HepG2 (cell line): ENCODE measurements around the gene KHK. TPM values are rescaled to one million over a fixed set of nuclear protein-coding genes. Genes with fewer than 3 reads are reported as not detected.

Experiments used
- AGO2 ChIP-seq: fragments of 200-400 bp; formaldehyde crosslinking; optimal IDR thresholded peaks from 2 replicates; pipeline ENCODE3; 2017; ENCODE audit warnings: mild to moderate bottlenecking, low read depth, low read length, moderate library complexity
- ATF5 ChIP-seq: sonication (generic); formaldehyde crosslinking; IDR thresholded peaks from 2 replicates; pipeline ENCODE4 v1.4.0; 2020; ENCODE audit warnings: mild to moderate bottlenecking, low read depth, missing genetic modification reagents
- DMAP1 ChIP-seq: IDR thresholded peaks from 2 replicates; pipeline ENCODE4 v1.6.1; 2016
- ELF1 ChIP-seq: sonication (generic); formaldehyde crosslinking; IDR thresholded peaks from 2 replicates; pipeline ENCODE4 v1.4.0; 2020; ENCODE audit warnings: missing genetic modification reagents
- GABPA ChIP-seq, 2 experiments: IDR thresholded peaks; 2 replicates each; pipeline ENCODE4 v1.6.1; 2011 to 2016; ENCODE audit warnings: low read depth in 2 of 2, low read length in 1 of 2, missing biosample characterization in 1 of 2, missing genetic modification characterization in 1 of 2
- HOXA9 ChIP-seq: sonication (generic); formaldehyde crosslinking; IDR thresholded peaks from 2 replicates; pipeline ENCODE4 v1.8.1; 2022; ENCODE audit warnings: missing genetic modification reagents, mild to moderate bottlenecking, moderate library complexity, borderline replicate concordance
- KAT2B ChIP-seq: fragments of 150-350 bp; IDR thresholded peaks from 2 replicates; pipeline ENCODE4 v1.6.1; 2014; ENCODE audit warnings: low read depth, low read length, borderline replicate concordance
- LCORL ChIP-seq, 2 experiments: fragments of 450-650 bp in 1 of 2; sonication (generic) in 1 of 2; formaldehyde crosslinking in 1 of 2; IDR thresholded peaks; 2 replicates each; pipeline versions ENCODE4 v1.5.0 to v1.6.1; 2017 to 2020; ENCODE audit warnings: antibody characterized with exemption in 1 of 2, missing genetic modification reagents in 1 of 2
- MATR3 ChIP-seq: sonication (generic); formaldehyde crosslinking; IDR thresholded peaks from 2 replicates; pipeline ENCODE4 v1.4.0; 2020; ENCODE audit warnings: missing genetic modification reagents
- MTF2 ChIP-seq: sonication (generic); formaldehyde crosslinking; IDR thresholded peaks from 2 replicates; pipeline ENCODE4 v1.5.0; 2020; ENCODE audit warnings: missing genetic modification reagents, borderline replicate concordance
- NFE2 ChIP-seq: sonication (generic); formaldehyde crosslinking; IDR thresholded peaks from 2 replicates; pipeline ENCODE4 v1.4.0; 2020; ENCODE audit warnings: missing genetic modification reagents
- PRMT3 ChIP-seq: sonication (generic); formaldehyde crosslinking; IDR thresholded peaks from 2 replicates; pipeline ENCODE4 v1.8.1; 2022; ENCODE audit warnings: low read depth, mild to moderate bottlenecking, moderate library complexity, missing genetic modification reagents, borderline replicate concordance
- RARA ChIP-seq: IDR thresholded peaks from 2 replicates; pipeline ENCODE4 v1.6.1; 2016; ENCODE audit warnings: missing genetic modification reagents, missing compliant biosample characterization
- SETDB1 ChIP-seq: sonication (generic); formaldehyde crosslinking; IDR thresholded peaks from 2 replicates; pipeline ENCODE4 v1.5.1; 2020; ENCODE audit warnings: missing genetic modification reagents, mild to moderate bottlenecking, borderline replicate concordance
- SNRNP70 ChIP-seq: fragments of 200-400 bp; formaldehyde crosslinking; IDR thresholded peaks from 2 replicates; pipeline ENCODE4 v1.6.1; 2017; ENCODE audit warnings: mild to moderate bottlenecking, low read depth, low read length, moderate library complexity
- TFDP1 ChIP-seq: IDR thresholded peaks from 2 replicates; pipeline ENCODE4 v1.6.1; 2016; ENCODE audit warnings: missing compliant biosample characterization, missing genetic modification reagents, borderline replicate concordance
- ZBTB43 ChIP-seq: sonication (generic); formaldehyde crosslinking; conservative IDR thresholded peaks from 2 replicates; pipeline ENCODE4 v1.4.0; 2020; ENCODE audit warnings: missing genetic modification reagents
- ZFY ChIP-seq: sonication (generic); formaldehyde crosslinking; IDR thresholded peaks from 2 replicates; pipeline ENCODE4 v1.4.0; 2020; ENCODE audit warnings: missing genetic modification reagents
- ZMYM3 ChIP-seq: sonication (generic); formaldehyde crosslinking; IDR thresholded peaks from 2 replicates; pipeline ENCODE4 v1.5.1; 2020; ENCODE audit warnings: mild to moderate bottlenecking, missing genetic modification reagents
- ZNF280B ChIP-seq: sonication (generic); formaldehyde crosslinking; IDR thresholded peaks from 2 replicates; pipeline ENCODE4 v1.5.0; 2020; ENCODE audit warnings: missing genetic modification reagents, mild to moderate bottlenecking, borderline replicate concordance
- ZNF335 ChIP-seq: sonication (generic); formaldehyde crosslinking; IDR thresholded peaks from 2 replicates; pipeline ENCODE4 v1.4.0; 2020; ENCODE audit warnings: missing genetic modification reagents
- ZNF605 ChIP-seq: sonication (generic); formaldehyde crosslinking; IDR thresholded peaks from 2 replicates; pipeline ENCODE4 v1.8.0; 2022; ENCODE audit warnings: mild to moderate bottlenecking, missing genetic modification reagents
- ZNF670 ChIP-seq: sonication (generic); formaldehyde crosslinking; IDR thresholded peaks from 2 replicates; pipeline ENCODE4 v1.8.0; 2022; ENCODE audit warnings: mild to moderate bottlenecking, missing genetic modification reagents, borderline replicate concordance
- polyA plus RNA-seq, 8 experiments: library from polyadenylated mRNA; depleted of rRNA in 3 of 8; stranded (reverse) in 7 of 8; unstranded in 1 of 8; fragments of >200 nt; fragmentation: Illumina TruSeq in 4 of 8; extraction: Trizol in 4 of 8; gene quantifications; 2 replicates each; pipeline versions ENCODE4 v1.2.1 to v1.2.3, GENCODE V29; 2011 to 2016; ENCODE audit warnings: low read depth in 4 of 8, missing spikeins in 1 of 8, mixed read lengths in 1 of 8; ENCODE audit not compliant: insufficient read depth in 1 of 8
- total RNA-seq, 5 experiments: library from RNA; depleted of rRNA; stranded (reverse); fragments of >200 nt; fragmentation: Illumina TruSeq; extraction: Trizol; gene quantifications; 2 replicates each; pipeline ENCODE4 v1.2.3, GENCODE V29; 2016; ENCODE audit warnings: low read depth in 1 of 5

KHK gene
- total and polyA plus RNA-seq, 2 of the 13 experiments (the other 11 are each of a cell fraction or from before 2014, with no cell fraction given), result 40.9 to 99.2 TPM

- TF ChIP-seq ZMYM3 (CRISPR knock-in tag) (peak; percentile 50; the same call in 1 of the 2 replicates), GABPA (IDR thresholded peaks at IDR 0.05; ENCODE audit: low read depth, low read length) (no peak), GABPA (CRISPR knock-in tag; IDR thresholded peaks at IDR 0.05; ENCODE audit: low read depth) (no peak), MTF2 (CRISPR knock-in tag) (0 out of 2 replicates have a peak, but pooled peaks have one; percentile 88), ZNF280B (CRISPR knock-in tag) (0 out of 2 replicates have a peak, but pooled peaks have one; percentile 18), ZNF335 (CRISPR knock-in tag) (no peak), RARA (CRISPR knock-in tag) (no peak), ZNF605 (CRISPR knock-in tag) (no peak), ATF5 (CRISPR knock-in tag) (no peak), SETDB1 (CRISPR knock-in tag) (no peak), TFDP1 (CRISPR knock-in tag) (peak; percentile 57; the same call in 1 of the 2 replicates), SNRNP70 (no peak), PRMT3 (peak; percentile 75; the same call in 1 of the 2 replicates), LCORL (IDR thresholded peaks at IDR 0.05) (no peak), LCORL (CRISPR knock-in tag; IDR thresholded peaks at IDR 0.05) (peak; percentile 69; the same call in 1 of the 2 replicates), AGO2 (no peak), DMAP1 (CRISPR knock-in tag) (peak; percentile 19; the same call in 1 of the 2 replicates), MATR3 (CRISPR knock-in tag) (no peak), ZNF670 (CRISPR knock-in tag) (no peak), NFE2 (CRISPR knock-in tag) (no peak), ZFY (peak; percentile 45; the same call in 1 of the 2 replicates), ELF1 (CRISPR knock-in tag) (no peak), ZBTB43 (CRISPR knock-in tag) (peak; percentile 89), KAT2B (no peak), HOXA9 (CRISPR knock-in tag) (peak; percentile 88)
Observed at GRCh38 chr2:27118525-27119329, 32.2 kb downstream of the KHK start, which contains the start of gene CGREF1 (continued).
